ENCODE measurements around the gene LMNB1.

GRCh38 chr5:126849101-126849678, 72.3 kb downstream of the LMNB1 start:
- TF ChIP-seq CTCF (conservative IDR thresholded peaks at IDR 0.05; ENCODE audit: low read length) (no peak), EZH2phosphoT487 (IDR thresholded peaks at IDR 0.05; ENCODE audit: borderline replicate concordance) (no peak)

All from Loucy (cell line).